ENCODE measurements around the gene ORC1.

DNA sequence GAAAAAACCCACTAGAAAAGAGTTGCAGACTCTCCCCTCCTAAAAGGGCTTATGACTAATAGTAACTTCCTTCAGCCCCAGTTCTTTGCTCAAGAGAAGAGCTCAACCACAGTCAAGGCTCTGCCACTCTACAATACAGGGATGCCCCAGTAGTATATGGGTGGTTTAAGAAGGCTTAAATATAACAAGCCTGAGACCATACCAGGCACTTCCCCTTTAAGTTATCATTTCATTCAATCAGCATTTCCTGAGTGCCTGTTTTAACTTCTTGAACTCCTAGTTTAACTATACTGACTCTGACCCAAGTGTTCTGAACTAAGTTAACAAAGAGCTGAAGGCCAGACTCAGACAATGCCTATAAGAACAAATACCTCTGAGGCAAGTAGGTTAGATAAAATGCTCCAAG is 20.0 kb upstream of the ORC1 start:
- TF ChIP-seq POLR2AphosphoS5 (IDR thresholded peaks at IDR 0.05; ENCODE audit: low read depth): no peak
- TF ChIP-seq CTCF (IDR thresholded peaks at IDR 0.05; ENCODE audit: insufficient read depth, low read length): no peak
